Gastroesophageal sphincter (tissue), 3 donors: ENCODE measurements around the gene KCNMA1.

Source experiments
- POLR2A ChIP-seq, 2 donors: fragments of 450-650 bp; IDR thresholded peaks; one replicate each; pipeline ENCODE4 v1.6.1; 2017; ENCODE audit warnings: antibody characterized with exemption in 2 of 2, mild to moderate bottlenecking in 2 of 2, moderate library complexity in 1 of 2
- TF ChIP-seq, protein P1 (sequence below), 4 experiments: fragments of 200-600 bp in 2 of 4; fragments of 450-650 bp in 2 of 4; sonication (generic) in 1 of 4; IDR thresholded peaks; one replicate each; pipeline ENCODE4 v1.5.1; 2017 to 2019; ENCODE audit warnings: antibody characterized with exemption in 4 of 4, mild to moderate bottlenecking in 2 of 4, moderate library complexity in 2 of 4

DNA sequence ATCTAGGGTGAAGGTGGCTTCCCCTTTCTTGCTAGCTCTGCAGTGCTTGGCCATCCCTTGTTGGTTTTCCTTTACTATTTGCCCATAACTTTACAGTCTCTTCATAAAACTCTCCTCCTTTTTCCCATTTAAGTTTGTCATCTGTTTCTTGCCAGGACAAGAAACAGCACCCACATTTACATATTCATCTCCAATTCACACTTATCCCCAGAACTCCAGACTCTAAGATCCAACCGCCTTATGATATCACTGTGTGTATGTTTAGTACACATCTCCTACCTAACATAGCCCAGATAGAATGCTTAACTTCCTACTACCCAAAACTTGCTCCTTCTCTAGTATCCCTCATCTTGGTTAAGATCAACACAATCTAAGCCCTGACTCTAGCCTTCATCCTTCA, 622.2 kb downstream of the KCNMA1 start:
- TF ChIP-seq, protein P1, sequence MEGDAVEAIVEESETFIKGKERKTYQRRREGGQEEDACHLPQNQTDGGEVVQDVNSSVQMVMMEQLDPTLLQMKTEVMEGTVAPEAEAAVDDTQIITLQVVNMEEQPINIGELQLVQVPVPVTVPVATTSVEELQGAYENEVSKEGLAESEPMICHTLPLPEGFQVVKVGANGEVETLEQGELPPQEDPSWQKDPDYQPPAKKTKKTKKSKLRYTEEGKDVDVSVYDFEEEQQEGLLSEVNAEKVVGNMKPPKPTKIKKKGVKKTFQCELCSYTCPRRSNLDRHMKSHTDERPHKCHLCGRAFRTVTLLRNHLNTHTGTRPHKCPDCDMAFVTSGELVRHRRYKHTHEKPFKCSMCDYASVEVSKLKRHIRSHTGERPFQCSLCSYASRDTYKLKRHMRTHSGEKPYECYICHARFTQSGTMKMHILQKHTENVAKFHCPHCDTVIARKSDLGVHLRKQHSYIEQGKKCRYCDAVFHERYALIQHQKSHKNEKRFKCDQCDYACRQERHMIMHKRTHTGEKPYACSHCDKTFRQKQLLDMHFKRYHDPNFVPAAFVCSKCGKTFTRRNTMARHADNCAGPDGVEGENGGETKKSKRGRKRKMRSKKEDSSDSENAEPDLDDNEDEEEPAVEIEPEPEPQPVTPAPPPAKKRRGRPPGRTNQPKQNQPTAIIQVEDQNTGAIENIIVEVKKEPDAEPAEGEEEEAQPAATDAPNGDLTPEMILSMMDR (IDR thresholded peaks at IDR 0.05): no peak
- TF ChIP-seq POLR2A (IDR thresholded peaks at IDR 0.05): no peak
